Activated effector memory CD4-positive, alpha-beta T cell treated with anti-CD3 and anti-CD28 coated beads, Interleukin-2, amount 50 U/mL, for 16 hours (primary cell): ENCODE measurements around the gene CENPO.
"Not testable (repeated sequence)": the region's sequence is repeated elsewhere in the genome, so short reads cannot be mapped to it uniquely, and the experiment has no call there.

Source experiments
- DNase-seq: peaks from one replicate; pipeline ENCODE4 v3.0.0-alpha.2; 2020

Gene CENPO

GRCh38 chr2:24791452-24791851 is 1.8 kb upstream of the CENPO start:
- no peak for DNase-seq

- no peak for DNase-seq
Measured at GRCh38 chr2:24792542-24792873, 717 bp upstream of the CENPO start.

- DNase-seq, result no peak
Measured at GRCh38 chr2:24793761-24794435, 673 bp downstream of the CENPO start.

GRCh38 chr2:24797644-24798043 is 4.4 kb downstream of the CENPO start:
- DNase-seq, result no peak

- DNase-seq, result not testable (repeated sequence)
Measured at GRCh38 chr2:24800487-24800886, 7.3 kb downstream of the CENPO start.

GRCh38 chr2:24805811-24806660 is 12.8 kb downstream of the CENPO start:
- DNase-seq, result not testable (repeated sequence)

GRCh38 chr2:24806661-24807036 is 13.4 kb downstream of the CENPO start:
- DNase-seq, result no peak

GRCh38 chr2:24809316-24810007 is 16.2 kb downstream of the CENPO start:
- no peak for DNase-seq

- no peak for DNase-seq
Measured at GRCh38 chr2:24813691-24814137, 20.5 kb downstream of the CENPO start.

GRCh38 chr2:24814516-24814915 is 21.3 kb downstream of the CENPO start:
- no peak for DNase-seq

GRCh38 chr2:24815171-24815570 is 21.9 kb downstream of the CENPO start:
- DNase-seq, result no peak

GRCh38 chr2:24816404-24816803 is 23.2 kb downstream of the CENPO start:
- no peak for DNase-seq

GRCh38 chr2:24816884-24817283 is 23.7 kb downstream of the CENPO start:
- no peak for DNase-seq

- peak; percentile 59 for DNase-seq
Measured at GRCh38 chr2:24818721-24819167, 25.5 kb downstream of the CENPO start.

- DNase-seq, result no peak
Measured at GRCh38 chr2:24819442-24820174, 26.4 kb downstream of the CENPO start.

GRCh38 chr2:24820175-24820513 is 26.9 kb downstream of the CENPO start:
- DNase-seq, result peak; percentile 54

- DNase-seq, result no peak
Measured at GRCh38 chr2:24820598-24821432, 27.6 kb downstream of the CENPO start.

GRCh38 chr2:24821433-24821891 is 28.2 kb downstream of the CENPO start:
- peak; percentile 54 for DNase-seq

- DNase-seq, result no peak
Measured at GRCh38 chr2:24822049-24822706, 29.0 kb downstream of the CENPO start.

- DNase-seq, result no peak
Measured at GRCh38 chr2:24824071-24824588, 30.9 kb downstream of the CENPO start.
